NK-92 treated with Interleukin-12 subunit alpha and Interleukin-12 subunit beta, amount 100 ng/mL, for 24 hours (cell line): ENCODE data around the gene ITIH3.

Experiments
- DNase-seq: peaks from one replicate; lab custom pipeline; 2025; lab: John Stamatoyannopoulos, UW

Gene ITIH3

GRCh38 chr3:52779011-52779836 is 15.4 kb upstream of the ITIH3 start:
- DNase-seq, result no peak

- no peak for DNase-seq
These were observed 14.6 kb upstream of the ITIH3 start for GRCh38 chr3:52779837-52780585.

- no peak for DNase-seq
These were observed 12.9 kb upstream of the ITIH3 start for GRCh38 chr3:52781741-52782140.

GRCh38 chr3:52782412-52783210 is 12.0 kb upstream of the ITIH3 start:
- DNase-seq, result no peak

GRCh38 chr3:52783211-52783555 is 11.4 kb upstream of the ITIH3 start:
- no peak for DNase-seq

GRCh38 chr3:52784021-52784621 is 10.5 kb upstream of the ITIH3 start:
- no peak for DNase-seq

GRCh38 chr3:52784931-52785590 is 9.5 kb upstream of the ITIH3 start:
- no peak for DNase-seq

- DNase-seq, result no peak
These were observed 8.0 kb upstream of the ITIH3 start for GRCh38 chr3:52786330-52787215.

- DNase-seq, result no peak
These were observed 7.3 kb upstream of the ITIH3 start for GRCh38 chr3:52787246-52787645.

GRCh38 chr3:52787672-52788625 is 6.6 kb upstream of the ITIH3 start:
- no peak for DNase-seq

- no peak for DNase-seq
These were observed 5.5 kb upstream of the ITIH3 start for GRCh38 chr3:52788890-52789745.

GRCh38 chr3:52789746-52790040 is 4.9 kb upstream of the ITIH3 start:
- no peak for DNase-seq

- DNase-seq, result no peak
These were observed 4.3 kb upstream of the ITIH3 start for GRCh38 chr3:52790337-52790736.

GRCh38 chr3:52790741-52791140 is 3.9 kb upstream of the ITIH3 start:
- no peak for DNase-seq

GRCh38 chr3:52791366-52791765 is 3.2 kb upstream of the ITIH3 start:
- no peak for DNase-seq

GRCh38 chr3:52791928-52792327 is 2.7 kb upstream of the ITIH3 start:
- DNase-seq, result no peak

GRCh38 chr3:52792413-52792812 is 2.2 kb upstream of the ITIH3 start:
- DNase-seq, result no peak

- DNase-seq, result no peak
These were observed 1.5 kb upstream of the ITIH3 start for GRCh38 chr3:52792961-52793695.
